HG02840 (cell line): Measurements from ENCODE around the gene C19orf67.
A peak's percentile ranks its signal among the peaks of the same experiment; 100 is the strongest.

Experiments used
- ATAC-seq: cut with Tn5 transposase; IDR thresholded peaks from one replicate; pipeline ENCODE4 v1.9.1; 2021; ENCODE audit warnings: mild to moderate bottlenecking, moderate library complexity, moderate number of reproducible peaks; ENCODE audit not compliant: unreplicated experiment, low FRiP score

Gene C19orf67

DNA sequence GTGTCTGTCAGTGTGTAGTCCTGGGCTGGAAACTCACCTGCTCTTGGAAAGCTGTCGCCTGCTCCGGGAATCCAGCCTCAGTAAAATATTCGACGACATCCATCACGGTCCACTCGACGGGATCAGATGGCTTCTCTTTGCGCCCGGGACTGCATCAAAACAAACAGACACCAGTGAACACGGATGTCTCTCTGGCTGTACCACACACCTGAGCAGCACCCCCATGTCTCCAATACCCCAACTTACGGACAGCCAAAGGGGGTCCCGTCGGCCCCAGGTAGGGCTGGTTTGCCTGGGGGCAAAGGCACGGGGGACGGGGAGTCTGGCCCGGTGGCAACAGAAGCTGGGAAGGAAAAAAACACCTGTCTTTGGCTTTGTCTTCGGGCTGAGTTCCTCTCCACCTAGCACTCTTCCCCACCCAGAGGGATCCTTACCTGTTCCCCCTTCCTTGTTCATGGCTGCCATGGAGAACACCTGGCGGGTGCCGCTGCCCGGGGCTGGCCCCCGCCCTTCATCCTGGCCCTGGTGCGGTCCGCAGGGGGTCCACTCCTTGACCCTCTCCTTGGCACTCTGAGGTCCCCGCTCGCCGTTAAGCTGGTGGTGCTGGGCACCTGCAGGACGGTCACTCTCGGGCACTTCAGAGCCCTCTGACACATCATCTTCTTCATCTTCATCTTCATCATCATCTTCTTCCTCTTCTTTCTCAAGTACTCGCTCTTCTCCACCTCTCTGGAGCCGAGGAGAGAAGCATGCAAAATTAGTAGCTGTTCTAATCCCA is 3.2 kb upstream of the C19orf67 start:
- ATAC-seq, result no peak

DNA sequence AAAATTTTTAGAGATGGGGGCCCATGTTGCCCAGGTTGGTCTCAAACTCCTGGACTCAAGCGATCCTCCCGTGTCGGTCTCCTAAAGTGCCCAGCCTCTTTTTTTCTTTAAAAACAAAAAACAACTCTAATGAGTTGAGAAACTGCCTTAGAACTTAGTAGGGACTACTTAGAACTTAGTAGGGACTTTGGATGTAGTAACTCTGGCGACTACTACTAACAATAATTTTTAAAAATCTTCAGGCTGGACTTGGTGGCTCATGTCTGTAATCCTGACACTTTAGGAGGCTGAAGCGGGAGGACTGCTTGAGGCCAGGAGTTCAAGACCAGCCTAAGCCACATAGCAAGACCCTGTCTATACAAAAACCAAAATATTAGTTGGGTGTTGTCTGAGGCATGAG is 515 bp upstream of the C19orf67 start:
- no peak for ATAC-seq

DNA sequence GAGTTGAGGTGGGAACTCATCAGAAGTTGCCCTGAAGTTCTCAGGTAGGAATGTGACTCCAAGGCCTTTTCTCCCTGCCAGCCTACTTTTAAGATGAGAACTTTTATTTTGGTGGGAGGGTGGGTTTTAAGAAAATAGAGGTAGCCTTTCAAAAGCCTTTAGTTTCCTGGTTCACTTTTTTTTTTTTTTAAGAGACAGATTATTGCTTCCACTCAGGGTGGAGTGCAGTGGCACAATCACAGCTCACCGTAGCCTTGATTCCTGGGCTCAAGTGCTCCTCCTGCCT is 3.0 kb downstream of the C19orf67 start:
- no peak for ATAC-seq

DNA sequence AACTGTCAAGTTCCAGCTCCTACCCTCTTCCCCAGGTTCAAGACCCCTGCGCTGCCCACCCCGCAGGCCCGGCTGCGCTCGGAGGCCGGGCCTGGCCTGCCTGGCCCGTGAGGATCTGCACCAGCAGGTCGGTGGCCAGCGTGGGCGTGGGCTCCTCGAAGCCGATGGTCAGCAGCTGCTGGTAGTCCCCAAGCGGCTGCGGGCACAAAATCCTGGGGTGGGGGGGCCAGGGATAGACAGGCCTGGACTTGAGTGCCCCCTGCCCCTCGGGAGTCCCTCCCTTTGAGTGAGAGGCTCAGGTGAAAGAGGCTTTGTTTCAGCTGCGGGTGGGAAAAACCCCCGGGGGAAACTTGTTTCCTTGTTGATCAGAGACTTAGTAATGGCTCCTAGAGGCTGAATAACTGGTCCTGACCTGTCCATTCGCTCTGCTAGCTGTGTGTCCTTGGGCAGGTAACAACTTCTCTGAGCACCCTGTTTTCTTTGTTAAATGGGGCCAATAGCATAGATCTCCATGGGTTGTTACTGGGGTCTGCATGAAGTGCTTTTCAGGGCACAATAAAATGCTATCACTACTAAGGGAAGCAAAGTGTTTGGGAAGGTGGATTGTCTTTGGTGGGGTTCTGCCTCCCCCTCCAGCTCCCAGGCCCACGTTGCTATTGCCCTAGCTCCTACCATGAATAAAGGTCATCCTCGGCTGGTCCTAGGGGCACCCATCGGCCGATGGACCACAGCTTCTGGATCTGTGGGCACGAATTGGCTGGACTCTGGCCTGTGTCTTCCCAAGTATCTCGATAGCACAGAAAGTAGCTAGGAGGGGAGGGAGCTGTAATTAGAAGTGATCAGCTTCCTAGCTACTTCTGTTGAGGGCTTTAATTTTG is 3.5 kb downstream of the C19orf67 start:
- peak; percentile 9 for ATAC-seq

DNA sequence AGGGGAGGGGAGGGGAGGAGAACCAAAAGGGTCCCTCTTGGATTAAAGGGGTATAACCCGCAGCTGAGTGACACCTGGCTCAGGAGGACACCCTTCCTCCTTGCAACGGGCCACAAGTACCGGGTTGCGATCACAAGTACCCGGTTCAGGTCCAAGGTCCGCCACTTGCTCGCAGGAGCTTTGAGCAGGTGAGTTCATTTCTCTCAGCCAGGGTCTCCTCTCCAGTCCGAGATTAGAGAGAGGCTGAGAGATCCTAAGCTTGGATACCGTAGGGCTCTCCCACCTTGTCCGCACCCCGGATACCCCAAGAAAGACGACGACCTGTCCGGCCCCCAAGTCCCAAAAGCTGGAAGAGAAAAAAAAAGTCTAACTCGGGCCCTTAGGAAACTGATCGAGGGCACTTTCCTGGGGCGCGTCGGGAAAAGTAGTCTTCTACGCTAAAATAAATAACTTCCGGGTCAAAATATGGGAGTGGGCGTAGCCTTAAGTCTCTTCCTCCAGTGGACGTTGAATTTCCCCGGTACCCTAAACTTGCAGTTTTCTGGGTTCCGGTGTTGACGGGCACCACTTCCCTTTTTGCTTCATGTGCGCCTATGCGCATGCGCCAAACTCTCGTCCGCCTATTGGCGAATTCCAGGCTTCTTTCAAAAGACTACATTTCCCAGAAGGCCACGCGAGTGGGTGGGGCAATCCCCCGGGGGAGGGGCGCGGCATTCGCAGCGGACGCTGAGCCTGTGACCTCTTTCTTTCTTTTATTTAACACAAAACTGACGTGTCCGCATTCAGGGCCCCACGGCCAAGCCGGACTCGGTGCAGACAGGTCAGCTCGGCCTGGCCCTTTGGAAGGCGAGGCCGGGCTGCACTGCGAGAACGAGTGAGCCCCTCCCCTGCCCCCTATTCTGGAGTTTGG is 4.4 kb downstream of the C19orf67 start:
- ATAC-seq, result peak; percentile 92

DNA sequence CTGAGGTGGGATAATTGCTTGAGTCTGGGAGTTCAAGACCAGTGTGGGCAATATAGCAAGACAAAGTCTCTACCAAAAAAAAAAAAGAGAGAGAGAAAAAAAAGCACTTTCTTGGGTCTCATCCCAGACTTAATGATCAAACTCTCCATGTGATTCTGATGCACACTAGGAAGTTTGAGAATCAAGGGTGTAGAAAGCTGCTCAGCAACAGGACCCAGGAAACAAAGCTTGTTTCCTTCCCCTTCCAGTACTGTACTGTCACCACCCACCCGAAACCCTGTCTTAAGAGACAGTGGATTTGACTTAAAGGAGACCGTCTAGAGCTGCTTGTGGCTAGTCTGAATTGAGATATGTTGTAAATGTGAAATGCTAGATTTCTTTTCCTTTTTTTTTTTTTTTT is 7.2 kb downstream of the C19orf67 start:
- no peak for ATAC-seq

DNA sequence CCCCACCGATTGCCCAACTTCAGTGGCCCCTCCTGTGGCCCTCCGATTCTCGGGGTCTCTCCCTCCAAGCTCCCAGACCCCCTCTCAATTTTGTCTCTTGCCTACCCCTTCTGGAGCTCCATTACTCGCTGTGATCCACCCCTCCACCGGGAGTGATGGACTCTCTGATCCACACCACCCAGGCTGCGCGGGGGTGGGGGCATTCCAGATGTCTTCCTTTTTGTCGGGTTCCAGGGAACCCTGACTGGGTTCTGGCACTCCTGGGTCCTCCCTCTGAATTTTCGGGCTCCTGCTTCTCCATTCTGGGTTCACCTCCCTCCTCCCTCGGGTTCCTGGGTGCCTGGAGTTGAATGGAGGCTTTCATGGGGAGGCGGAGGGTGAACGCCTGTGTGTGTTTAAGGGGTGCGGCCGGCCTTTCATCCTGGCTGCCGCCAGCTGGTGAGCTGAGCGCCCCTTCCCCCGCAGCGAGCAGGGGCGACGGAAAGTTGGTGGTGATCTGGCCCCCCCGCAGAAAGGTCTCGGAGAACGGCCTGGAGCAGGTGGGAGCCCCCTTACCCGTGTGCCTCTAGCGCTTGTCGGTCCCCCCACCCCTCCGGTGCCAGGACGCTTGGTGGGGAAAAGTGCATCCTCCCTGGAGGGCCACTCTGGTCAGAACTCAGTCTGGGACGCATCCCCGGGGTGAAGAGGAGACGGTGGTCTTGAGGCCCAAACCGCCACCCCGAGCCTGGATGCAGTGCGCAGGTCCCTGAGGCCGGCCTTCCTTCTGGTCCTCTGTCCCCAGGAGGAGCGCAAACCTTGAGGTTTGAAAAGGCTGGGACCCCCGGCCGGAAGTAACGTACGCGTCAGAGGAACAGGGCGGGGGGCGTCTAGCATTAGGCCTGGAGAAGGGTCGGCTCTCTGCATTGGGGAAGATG is 11.4 kb downstream of the C19orf67 start:
- no peak for ATAC-seq

DNA sequence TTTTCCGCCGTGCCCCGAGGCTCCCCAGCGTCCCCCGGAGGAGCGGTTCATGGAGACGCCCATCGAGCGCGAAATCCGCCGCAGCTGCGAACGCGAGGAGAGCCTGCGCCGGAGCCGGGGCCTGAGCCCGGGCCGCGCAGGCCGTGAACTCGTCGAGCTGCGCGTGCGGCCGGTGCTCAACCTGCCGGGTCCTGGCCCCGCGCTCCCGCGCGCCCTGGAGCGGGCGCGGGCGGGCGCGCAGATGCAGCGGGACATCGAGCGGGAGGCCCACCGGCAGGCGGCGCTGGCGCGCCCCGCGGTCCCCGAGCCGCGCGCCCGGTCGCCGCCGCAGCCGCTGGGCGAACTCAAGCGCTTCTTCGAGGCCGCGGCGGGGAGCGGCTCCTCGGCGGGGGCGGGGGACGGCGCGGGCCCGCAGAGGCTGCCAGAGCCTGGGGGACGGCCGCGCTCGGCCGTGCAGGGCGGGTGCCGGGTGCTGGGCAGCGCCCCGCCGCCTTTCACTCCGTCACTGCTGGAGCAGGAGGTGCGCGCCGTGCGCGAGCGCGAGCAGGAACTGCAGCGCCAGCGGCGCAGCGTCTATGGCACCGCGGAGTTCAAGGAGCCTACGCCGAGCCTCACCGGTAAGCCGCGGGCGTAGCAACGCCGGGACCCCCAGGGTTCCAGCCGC is 12.2 kb downstream of the C19orf67 start:
- ATAC-seq, result peak; percentile 51

DNA sequence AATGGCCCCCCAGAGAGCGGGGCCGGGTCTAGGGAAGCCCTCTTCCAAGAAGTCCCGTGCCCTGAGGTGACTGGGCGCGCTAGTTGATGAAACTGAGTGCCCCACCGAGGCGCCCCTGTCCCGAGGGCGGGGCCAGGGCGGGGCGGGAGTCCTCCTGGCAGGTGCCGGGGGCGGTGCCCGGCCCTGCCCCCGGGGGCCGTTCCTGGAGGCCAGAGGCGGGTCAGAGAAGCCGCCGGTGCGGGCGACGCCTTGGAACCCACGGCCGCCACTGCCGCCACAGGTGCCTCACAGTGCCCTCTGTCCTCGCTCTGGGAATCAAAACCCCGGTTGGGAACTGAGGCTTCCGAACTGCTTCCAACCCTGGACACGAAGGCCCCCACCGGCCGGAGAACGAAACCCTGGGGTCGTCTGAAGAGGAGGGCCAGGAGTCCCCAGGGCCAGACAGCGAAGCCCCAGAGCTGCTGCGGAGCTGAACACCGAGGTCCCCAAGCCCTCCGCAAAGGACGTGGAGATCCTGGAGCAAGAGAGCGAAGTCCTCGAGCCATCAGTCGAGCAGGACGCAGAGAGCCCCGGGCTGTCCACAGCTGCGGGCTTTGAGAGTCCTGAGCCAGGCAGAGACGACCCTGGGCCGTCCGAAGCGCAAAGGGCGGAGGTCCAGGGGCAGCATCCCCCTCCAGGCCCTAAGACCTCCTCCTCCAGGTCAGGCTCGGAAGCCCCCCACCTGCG is 12.9 kb downstream of the C19orf67 start, which contains the start of gene MISP3:
MISP3 (plus strand) TSS at position 252 of the 726 bp plus-strand sequence. CDS start 524 bp downstream, outside the sequence.
- ATAC-seq, result peak; percentile 9

DNA sequence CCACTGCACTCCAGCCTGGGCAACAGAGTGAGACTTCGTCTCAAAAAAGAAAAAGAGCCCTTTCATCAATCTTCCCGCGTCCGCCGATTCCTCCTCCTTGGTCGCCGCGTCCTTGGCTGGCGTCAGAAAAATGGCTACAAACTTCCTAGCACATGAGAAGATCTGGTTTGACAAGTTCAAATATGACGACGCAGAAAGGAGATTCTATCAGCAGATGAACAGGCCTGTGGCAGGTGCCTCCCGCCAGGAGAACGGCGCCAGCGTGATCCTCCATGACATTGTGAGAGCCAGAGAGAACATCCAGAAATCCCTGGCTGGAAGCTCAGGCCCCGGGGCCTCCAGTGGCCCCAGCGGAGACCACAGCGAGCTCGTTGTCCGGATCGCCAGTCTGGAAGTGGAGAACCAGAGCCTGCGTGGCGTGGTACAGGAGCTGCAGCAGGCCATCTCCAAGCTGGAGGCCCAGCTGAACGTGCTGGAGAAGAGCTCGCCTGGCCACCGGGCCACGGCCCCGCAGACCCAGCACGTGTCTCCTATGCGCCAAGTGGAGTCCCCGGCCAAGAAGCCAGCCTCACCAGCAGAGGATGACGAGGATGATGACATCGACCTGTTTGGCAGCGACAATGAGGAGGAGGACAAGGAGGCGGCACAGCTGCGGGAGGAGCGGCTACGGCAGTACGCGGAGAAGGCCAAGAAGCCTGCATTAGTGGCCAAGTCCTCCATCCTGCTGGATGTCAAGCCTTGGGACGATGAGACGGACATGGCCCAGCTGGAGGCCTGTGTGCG is 15.1 kb downstream of the C19orf67 start:
- no peak for ATAC-seq

DNA sequence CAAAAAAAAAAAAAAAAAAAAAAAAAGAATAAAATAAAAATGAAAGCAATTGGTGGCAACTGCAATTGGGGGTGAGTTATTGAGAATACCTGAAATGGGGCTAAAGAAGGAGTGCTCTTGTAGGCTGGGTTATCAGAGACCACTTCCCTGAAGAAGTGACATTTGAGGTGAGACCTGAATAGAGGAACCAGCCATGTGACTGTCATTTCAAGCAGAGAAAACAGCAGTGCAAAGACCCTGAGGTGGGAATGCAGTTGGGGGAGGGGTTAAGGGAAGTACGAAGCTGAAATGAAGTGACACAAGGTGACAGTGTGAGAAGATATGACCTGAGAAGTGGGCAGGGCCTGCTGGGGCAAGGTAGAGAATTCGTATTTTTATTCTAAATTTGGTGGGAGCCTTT is 19.4 kb downstream of the C19orf67 start:
- ATAC-seq, result no peak

DNA sequence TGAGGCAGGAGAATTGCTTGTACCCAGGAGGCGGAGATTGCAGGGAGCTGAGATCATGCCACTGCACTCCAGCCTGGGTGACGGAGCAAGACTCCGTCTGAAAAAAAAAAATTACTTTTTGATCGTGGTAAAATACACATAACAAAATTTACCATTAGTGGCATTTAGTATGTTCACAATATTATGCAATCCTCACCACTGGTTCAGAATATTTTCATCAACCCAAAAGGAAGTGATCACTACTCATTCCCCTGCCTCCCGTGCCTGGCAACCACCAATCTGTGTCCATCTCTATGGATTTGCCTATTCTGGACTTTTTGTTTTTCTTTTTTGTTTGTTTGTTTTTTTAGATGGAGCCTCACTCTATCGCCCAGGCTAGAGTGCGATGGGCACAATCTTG is 22.5 kb downstream of the C19orf67 start:
- ATAC-seq, result no peak

DNA sequence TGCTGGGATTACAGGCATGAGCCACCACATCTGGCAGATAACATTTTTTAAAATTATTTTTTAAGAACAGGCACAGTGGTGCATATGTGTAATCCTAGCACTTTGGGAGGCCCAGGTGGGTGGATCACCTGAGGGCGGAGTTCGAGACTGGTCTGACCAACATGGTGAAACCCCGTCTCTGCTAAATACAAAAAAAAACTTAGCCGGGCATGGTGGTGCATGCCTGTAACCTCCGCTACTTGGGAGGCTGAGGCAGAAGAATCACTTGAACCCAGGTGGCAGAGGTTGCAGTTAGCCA is 23.1 kb downstream of the C19orf67 start:
- no peak for ATAC-seq

DNA sequence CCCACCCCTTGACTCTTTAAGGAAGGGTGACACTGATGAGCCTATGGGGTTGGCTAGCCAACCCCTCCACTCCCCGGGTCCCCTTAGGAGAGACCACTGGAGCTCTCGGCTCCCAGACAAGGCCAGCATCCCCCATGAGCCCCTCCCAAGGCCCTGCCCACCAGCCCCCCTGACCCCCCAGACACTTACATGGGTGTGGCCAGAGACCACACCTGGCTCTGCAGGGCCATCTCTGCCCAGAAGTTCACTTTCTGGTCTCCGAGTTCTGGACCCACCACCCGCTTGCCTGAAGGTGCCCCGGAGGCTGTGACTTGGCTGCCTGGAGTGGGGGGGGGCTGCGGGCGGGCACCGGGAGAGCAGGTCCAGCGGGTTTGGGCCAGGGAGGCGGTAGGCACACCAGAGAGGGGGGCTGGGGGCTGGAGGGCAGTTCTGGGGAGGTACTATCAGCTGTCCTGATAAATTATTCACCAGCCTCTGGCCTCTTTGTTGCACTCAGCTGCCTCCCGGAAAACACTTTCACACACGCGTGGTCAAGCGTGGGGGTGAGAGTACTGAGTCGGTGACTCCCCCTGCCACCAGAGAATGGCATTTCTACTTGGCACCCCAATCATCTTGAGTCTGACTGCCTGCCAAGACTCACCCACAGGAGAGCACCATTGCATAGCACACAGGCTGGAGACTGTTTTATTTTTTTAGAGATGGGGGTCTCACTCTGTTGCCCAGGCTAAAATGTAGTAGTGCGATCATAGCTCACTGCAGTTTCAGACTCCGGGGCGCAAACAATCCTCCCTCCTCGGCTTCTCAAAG is 23.6 kb downstream of the C19orf67 start, which contains the start of gene PALM3:
PALM3 (minus strand) TSS at position 326 of the 807 bp plus-strand sequence; CDS start at position 230, 96 bp downstream.
- ATAC-seq, result no peak

DNA sequence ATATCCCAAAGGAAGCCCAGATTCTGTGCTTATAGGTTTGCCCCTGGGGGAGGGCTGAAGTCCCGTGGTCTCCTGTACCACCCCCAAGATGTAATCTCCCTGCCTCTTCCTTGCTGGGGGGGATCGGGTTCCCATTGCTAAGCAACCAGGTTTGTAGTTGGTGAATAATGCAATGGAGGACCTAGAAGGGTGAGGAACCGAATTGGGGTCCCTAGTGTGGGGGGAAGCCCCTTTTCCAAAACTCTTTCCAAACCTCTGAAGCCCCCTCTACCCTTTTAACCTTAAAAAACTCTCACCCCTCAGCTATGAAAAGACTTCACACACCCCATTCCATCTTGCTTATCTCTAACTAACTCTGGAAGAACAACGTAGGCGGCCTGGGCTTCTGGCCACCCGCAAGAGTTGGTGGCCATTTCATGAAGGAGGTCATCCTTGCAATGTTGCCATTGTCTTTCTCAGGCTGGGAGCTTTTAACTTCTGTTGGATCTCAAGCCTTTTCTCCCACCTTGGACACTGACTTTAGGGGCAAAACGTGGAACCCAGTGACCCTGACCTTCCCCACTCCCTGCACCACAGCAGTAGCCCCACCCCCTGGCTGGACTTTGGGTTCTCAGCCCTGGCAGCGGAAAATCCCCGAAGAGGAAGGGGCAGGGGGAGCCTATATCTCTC is 24.4 kb downstream of the C19orf67 start:
- no peak for ATAC-seq

DNA sequence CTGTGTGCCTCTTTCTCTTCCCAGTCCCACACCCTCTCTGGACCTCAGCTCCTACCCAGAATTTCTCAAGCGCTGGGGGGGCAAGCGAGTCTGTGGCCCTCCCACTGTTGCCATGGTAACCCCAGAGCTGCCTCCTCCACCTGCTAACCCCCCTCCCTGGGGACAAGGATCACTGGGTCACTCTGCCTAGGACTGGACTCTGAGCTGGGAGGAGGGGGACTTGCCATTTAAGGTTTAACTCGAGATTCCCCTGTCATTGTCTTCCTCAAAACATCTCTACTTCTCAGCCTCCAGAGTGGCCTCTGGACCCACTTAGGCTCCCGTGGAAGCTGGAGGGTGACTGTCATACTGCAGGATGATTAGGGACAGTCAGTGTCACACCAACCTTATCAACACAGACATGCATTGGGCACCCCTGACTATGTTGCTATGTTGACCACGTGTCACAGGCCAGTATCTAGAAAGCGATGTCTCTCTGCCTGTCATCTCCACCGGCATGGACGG is 25.9 kb downstream of the C19orf67 start:
- no peak for ATAC-seq
